ENCODE measurements around the gene SYNJ2BP.

GRCh38 chr14:70442750-70443149, 25.9 kb upstream of the SYNJ2BP start:
- TF ChIP-seq POLR2A (IDR thresholded peaks at IDR 0.05), result no peak
- TF ChIP-seq, protein P1, sequence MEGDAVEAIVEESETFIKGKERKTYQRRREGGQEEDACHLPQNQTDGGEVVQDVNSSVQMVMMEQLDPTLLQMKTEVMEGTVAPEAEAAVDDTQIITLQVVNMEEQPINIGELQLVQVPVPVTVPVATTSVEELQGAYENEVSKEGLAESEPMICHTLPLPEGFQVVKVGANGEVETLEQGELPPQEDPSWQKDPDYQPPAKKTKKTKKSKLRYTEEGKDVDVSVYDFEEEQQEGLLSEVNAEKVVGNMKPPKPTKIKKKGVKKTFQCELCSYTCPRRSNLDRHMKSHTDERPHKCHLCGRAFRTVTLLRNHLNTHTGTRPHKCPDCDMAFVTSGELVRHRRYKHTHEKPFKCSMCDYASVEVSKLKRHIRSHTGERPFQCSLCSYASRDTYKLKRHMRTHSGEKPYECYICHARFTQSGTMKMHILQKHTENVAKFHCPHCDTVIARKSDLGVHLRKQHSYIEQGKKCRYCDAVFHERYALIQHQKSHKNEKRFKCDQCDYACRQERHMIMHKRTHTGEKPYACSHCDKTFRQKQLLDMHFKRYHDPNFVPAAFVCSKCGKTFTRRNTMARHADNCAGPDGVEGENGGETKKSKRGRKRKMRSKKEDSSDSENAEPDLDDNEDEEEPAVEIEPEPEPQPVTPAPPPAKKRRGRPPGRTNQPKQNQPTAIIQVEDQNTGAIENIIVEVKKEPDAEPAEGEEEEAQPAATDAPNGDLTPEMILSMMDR (IDR thresholded peaks at IDR 0.05), result no peak
